BE2C (cell line): ENCODE data around the gene SZT2. TPM values are rescaled to one million over a fixed set of nuclear protein-coding genes. Genes with fewer than 3 reads are reported as not detected.

ENCODE experiments used
- DNase-seq: peaks from one replicate; pipeline ENCODE4 v3.0.0-alpha.2; 2020
- H3K27me3 ChIP-seq: fragments of 250-450 bp; sonication (Bioruptor Pico); 2 replicates; pipeline ENCODE4 v1.5.1; 2020; ENCODE audit warnings: mild to moderate bottlenecking
- H3K36me3 ChIP-seq: fragments of 250-450 bp; sonication (Bioruptor Pico); 2 replicates; pipeline ENCODE4 v1.5.1; 2020; ENCODE audit warnings: mild to moderate bottlenecking
- H3K4me1 ChIP-seq: fragments of 250-450 bp; sonication (Bioruptor Pico); 2 replicates; pipeline ENCODE4 v1.5.1; 2020
- H3K4me3 ChIP-seq: 2 replicates; pipeline ENCODE4 v1.5.1; 2011; ENCODE audit warnings: low read depth, low read length
- H3K9me3 ChIP-seq: fragments of 250-450 bp; sonication (Bioruptor Pico); 2 replicates; pipeline ENCODE4 v1.5.1; 2020
- polyA plus RNA-seq: library from polyadenylated mRNA; unstranded; fragments of >200 nt; gene quantifications from one replicate; pipeline ENCODE4 v1.2.1, GENCODE V29; 2012; ENCODE audit warnings: low read depth, missing spikeins; ENCODE audit not compliant: insufficient read length, insufficient read depth
- TF ChIP-seq, protein P1 (sequence below): IDR thresholded peaks from 2 replicates; pipeline ENCODE4 v1.5.1; 2012; ENCODE audit warnings: mild to moderate bottlenecking, low read depth, low read length

SZT2 gene
- polyA plus RNA-seq = 13.6 TPM

DNA sequence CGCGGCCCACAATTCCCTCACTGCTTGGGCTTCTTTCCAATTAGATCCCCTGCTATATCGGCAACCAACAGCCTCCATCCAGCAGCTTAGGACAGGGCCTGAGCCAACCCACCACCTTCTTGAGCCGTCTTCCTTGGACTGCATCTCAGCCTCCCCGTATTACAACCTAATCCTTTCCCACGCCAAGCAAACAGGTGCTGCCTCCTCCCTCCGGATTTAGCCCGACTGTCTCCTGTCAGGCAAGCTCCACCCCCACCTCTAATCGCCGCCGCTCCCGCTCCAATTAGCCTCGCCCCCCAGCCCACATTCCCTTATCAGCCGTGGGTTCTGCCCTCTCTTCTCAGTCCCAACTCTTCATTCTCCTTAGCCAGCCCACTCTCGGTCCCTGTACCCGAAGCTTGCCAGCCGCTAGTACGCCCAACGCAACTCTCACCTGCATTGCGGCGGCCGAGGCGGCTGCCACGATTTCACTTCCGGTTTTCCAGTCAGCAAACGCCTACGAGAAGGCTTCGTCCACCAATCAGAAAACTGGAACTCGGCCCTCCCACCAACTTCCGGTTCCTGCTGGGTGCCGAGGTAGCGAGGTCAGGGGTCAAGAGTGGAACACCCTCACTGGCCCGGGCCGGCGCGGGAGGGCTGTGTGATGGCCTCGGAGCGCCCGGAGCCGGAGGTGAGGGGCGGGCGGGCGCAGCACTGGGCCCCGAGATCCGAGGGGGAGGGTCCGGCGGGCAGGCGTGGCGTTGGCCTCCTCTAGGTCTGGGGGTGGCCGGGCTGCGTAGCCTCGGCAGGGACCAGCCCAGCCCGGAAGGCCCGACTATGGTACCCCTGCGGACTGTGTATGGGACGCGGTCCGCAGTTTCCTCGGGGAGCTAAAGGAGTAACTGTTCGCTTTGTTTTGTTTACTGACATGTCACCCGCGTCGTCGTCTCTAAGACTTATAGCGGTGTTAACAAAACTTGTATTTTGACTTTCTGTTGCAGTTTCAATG is at the start of gene SZT2, which contains the start of gene MED8:
SZT2 (plus strand) TSS at position 574 of the 988 bp plus-strand sequence; CDS start at position 644, 70 bp downstream.
MED8 (minus strand) TSS at position 475 of the 988 bp plus-strand sequence; CDS start at position 439, 36 bp downstream.
- H3K4me3 ChIP-seq = peak within 1 kb of the TSS; percentile 85
- no peaks in the 10 kb centered on the region for H3K4me1 ChIP-seq
- no peaks in the 10 kb centered on the region for H3K9me3 ChIP-seq
- no peaks in the 10 kb centered on the region for H3K27me3 ChIP-seq
- peaks cover 4% of the 10 kb centered on the region for H3K36me3 ChIP-seq
- TF ChIP-seq, protein P1, sequence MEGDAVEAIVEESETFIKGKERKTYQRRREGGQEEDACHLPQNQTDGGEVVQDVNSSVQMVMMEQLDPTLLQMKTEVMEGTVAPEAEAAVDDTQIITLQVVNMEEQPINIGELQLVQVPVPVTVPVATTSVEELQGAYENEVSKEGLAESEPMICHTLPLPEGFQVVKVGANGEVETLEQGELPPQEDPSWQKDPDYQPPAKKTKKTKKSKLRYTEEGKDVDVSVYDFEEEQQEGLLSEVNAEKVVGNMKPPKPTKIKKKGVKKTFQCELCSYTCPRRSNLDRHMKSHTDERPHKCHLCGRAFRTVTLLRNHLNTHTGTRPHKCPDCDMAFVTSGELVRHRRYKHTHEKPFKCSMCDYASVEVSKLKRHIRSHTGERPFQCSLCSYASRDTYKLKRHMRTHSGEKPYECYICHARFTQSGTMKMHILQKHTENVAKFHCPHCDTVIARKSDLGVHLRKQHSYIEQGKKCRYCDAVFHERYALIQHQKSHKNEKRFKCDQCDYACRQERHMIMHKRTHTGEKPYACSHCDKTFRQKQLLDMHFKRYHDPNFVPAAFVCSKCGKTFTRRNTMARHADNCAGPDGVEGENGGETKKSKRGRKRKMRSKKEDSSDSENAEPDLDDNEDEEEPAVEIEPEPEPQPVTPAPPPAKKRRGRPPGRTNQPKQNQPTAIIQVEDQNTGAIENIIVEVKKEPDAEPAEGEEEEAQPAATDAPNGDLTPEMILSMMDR = no peak
- peak; percentile 84 for DNase-seq

DNA sequence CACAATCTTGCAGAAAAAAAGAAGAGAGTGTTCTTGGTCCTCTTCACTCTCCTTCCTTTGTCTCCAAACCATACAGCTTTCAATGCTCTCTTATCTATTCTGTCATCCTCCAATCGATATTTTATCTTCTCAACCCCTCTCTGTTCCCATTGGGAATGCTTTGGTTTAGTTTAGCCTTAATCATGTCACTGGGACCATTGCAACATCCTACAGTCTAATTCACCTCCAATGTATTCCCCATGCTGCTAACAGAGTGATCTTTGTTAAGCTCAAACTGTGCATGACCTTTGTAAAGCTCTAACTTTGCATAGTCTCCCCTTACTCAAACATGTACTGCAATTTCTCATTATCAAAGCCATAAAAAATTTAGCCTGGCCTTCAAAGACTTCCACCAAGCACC is 49.1 kb upstream of the SZT2 start:
- DNase-seq = no peak
- TF ChIP-seq, protein P1 = no peak
- no peak overlapping the region for H3K4me3 ChIP-seq
- H3K9me3 ChIP-seq = no peaks in the 10 kb centered on the region
- H3K27me3 ChIP-seq = no peaks in the 10 kb centered on the region
- H3K36me3 ChIP-seq = no peaks in the 10 kb centered on the region
- no peaks in the 10 kb centered on the region for H3K4me1 ChIP-seq

DNA sequence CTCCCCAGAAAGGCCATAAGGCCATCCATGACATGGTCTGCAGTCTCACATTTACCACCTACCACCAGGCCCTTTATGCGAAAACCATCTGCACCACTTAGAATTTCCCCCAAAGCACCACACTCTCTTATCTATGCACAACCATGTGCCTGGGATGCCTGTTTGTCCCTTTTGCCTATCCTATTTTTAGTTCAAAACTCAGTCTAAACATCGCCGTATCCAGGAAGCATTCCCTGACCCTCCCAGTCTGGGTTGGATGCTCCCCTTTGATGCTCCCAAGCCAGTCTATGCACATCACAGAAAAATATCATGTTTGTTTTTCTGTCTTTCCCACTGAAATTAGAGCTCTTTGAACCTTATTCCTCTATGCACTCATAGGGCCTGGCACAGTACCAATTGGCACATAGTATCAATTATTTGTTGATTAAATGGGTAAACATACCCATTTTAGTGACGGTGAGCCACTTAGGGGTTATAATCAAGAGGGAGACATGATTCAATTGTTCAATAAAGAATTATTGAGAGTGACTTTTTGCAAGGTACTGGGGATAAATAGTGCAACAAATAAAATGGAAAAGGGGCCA is 45.3 kb upstream of the SZT2 start:
- TF ChIP-seq, protein P1 = no peak
- no peaks in the 10 kb centered on the region for H3K9me3 ChIP-seq
- no peaks in the 10 kb centered on the region for H3K4me1 ChIP-seq
- H3K27me3 ChIP-seq = no peaks in the 10 kb centered on the region
- no peaks in the 10 kb centered on the region for H3K36me3 ChIP-seq
- DNase-seq = no peak
- no peak overlapping the region for H3K4me3 ChIP-seq

DNA sequence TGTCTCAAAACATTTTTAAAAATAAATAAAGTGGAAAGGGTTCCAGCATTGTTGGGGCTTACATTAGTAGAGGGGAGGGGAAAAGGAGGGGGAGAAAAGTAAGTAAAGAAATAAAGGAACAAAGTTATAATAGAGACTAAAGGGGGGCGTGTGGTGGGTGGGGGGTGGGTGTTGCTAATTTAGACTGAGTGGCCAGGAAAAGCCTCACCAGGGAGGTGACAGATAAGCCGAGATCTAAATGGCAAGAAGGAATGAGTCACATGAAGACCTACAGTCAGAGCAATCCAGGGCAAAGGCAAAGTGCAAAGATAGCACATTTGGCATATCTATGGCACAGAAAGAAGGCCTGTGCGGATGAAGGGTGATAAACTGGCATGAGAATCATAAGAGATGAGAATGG is 44.6 kb upstream of the SZT2 start:
- Histone ChIP-seq H3K4me1 (no peaks in the 10 kb centered on the region), H3K36me3 (no peaks in the 10 kb centered on the region), H3K4me3 (no peak overlapping the region), H3K9me3 (no peaks in the 10 kb centered on the region), H3K27me3 (no peaks in the 10 kb centered on the region)
- TF ChIP-seq, protein P1 = no peak
- DNase-seq = no peak

DNA sequence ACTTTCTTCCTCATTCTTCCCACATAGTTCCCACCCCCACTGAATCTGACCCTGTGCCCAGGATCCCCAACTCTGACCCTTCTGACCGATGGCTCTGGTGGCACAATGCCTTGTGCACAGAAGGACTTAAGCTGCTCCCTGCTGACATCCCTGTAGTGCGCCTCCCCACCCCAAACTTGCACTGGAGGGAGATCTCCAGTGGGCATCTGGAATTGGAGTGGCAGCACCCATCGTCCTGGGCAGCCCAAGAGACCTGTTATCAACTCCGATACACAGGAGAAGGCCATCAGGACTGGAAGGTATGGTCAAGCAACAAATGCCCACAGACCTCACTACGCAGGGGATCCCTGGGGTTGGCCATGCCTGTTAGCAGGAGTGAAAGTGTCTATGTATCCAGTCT is 43.1 kb upstream of the SZT2 start:
- DNase-seq = no peak
- no peaks in the 10 kb centered on the region for H3K9me3 ChIP-seq
- TF ChIP-seq, protein P1 = no peak
- H3K4me3 ChIP-seq = no peak overlapping the region
- no peaks in the 10 kb centered on the region for H3K36me3 ChIP-seq
- no peaks in the 10 kb centered on the region for H3K27me3 ChIP-seq
- H3K4me1 ChIP-seq = no peaks in the 10 kb centered on the region
